ENCODE data around the gene ANKRD16.

ANKRD16 gene

DNA sequence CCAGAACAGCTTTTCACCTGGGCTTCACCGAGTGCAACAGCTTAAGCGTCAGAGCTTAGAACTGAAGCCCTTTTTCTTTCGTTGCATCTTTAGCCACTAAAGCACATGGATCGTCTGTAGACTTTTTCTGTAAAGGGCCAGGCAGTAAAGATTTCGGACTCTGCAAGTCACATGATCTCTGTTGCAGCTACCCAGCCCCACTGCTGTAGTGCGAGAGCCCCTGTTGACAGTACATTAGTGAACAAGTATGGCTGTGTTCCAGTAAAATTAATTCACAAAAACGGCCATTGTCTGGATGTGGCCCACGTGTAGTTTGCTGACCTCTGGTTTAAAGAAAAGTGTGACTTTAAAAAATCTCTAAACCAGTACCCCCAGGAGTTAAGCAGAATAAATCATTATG, 39.7 kb upstream of the ANKRD16 start:
- H3K27ac ChIP-seq: no peak overlapping the region
- TF ChIP-seq ZFX (IDR thresholded peaks at IDR 0.05; ENCODE audit: borderline replicate concordance) (no peak), CTCF (IDR thresholded peaks at IDR 0.05) (no peak)

GRCh38 chr10:5927306-5927705, 37.6 kb upstream of the ANKRD16 start:
- no peak overlapping the region for H3K27ac ChIP-seq
- TF ChIP-seq ZFX (IDR thresholded peaks at IDR 0.05; ENCODE audit: borderline replicate concordance): no peak

DNA sequence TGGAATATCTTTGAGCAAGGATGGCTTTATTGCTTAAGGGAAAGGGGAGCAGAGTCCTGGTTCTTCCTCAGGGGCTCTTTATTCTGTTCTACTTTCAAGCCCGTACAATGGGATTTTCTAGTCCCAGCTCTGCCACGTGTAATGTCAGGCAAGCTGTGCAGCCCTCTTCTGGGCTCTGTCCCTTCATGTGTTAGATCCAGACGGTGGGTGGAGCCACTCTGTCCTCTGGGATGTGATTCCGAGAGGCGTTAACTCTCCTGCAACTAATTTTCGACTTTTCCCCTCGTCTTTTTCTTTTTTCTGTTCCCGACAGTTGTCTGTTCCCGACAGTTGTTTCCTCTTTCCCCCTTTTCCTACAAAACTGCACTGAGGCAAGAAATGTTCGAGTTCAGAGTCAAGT, 35.2 kb upstream of the ANKRD16 start:
- H3K27ac ChIP-seq: no peak overlapping the region
- TF ChIP-seq CTCF (IDR thresholded peaks at IDR 0.05) (no peak), ZFX (IDR thresholded peaks at IDR 0.05; ENCODE audit: borderline replicate concordance) (no peak)

DNA sequence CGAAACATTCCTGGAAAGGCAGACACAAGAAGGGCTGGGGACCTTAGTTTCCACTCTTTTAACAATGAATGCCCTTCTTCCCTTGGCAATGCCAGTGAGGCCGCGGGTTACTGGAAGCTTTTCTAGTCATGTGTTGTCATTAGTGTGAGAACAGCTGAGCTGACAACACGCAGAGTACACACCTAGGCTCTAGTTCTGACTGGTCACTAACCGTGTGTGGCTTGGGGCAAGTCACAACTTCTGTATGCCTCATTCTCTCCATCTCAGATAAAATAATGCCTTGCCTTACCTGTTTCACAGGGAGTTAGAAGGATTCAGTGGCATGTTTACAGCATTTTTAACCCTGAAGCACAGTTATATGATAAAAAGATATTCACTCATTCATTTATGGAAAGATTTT, 32.1 kb upstream of the ANKRD16 start:
- H3K27ac ChIP-seq: no peak overlapping the region
- TF ChIP-seq ZFX (IDR thresholded peaks at IDR 0.05; ENCODE audit: borderline replicate concordance) (no peak), CTCF (IDR thresholded peaks at IDR 0.05) (no peak)

- no peak overlapping the region for H3K27ac ChIP-seq
- TF ChIP-seq CTCF (IDR thresholded peaks at IDR 0.05) (no peak), ZFX (IDR thresholded peaks at IDR 0.05; ENCODE audit: borderline replicate concordance) (no peak)
Observed at GRCh38 chr10:5919568-5919967, 29.9 kb upstream of the ANKRD16 start.

DNA sequence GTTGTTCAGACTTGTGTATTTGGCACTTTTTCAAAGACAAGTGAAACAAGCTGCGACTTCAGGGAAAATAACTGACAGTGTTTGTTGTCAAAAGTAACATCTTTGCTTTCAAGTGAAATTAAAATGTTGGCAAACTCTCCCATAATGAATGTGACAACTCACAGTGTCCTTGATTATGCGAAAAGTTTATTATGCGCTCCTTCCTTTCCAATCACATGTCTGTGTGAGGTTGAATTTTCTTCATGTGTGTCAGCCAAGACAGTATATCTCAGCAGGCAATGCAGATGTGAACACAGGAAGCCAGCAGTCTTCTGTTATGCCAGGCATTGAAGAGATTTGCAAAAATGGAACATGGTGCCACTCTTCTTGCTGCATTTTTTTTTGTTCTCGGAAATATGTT, 29.1 kb upstream of the ANKRD16 start:
- TF ChIP-seq CTCF (IDR thresholded peaks at IDR 0.05) (no peak), ZFX (IDR thresholded peaks at IDR 0.05; ENCODE audit: borderline replicate concordance) (no peak)
- H3K27ac ChIP-seq: no peak overlapping the region

DNA sequence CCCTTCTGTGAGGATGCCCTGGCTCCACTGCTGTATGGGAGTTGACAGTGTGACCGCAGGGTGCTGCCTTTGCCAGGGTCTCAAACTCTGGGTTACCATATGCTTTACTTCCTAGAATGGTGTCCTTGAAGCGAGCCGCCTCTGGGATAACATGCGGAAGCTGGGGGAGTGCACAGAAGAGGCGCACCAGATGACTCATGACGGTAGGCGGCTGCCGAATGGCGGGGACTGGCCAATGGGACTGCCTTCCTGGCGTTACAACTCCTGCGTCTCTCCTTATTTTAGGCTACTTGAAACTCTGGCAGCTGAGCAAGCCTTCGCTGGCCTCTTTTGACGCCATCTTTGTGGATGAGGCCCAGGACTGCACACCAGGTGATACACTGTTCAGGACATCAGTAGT, 27.6 kb upstream of the ANKRD16 start:
- no peak for TF ChIP-seq ZFX (IDR thresholded peaks at IDR 0.05; ENCODE audit: borderline replicate concordance)
- no peak for TF ChIP-seq CTCF (IDR thresholded peaks at IDR 0.05)
- no peak overlapping the region for H3K27ac ChIP-seq

DNA sequence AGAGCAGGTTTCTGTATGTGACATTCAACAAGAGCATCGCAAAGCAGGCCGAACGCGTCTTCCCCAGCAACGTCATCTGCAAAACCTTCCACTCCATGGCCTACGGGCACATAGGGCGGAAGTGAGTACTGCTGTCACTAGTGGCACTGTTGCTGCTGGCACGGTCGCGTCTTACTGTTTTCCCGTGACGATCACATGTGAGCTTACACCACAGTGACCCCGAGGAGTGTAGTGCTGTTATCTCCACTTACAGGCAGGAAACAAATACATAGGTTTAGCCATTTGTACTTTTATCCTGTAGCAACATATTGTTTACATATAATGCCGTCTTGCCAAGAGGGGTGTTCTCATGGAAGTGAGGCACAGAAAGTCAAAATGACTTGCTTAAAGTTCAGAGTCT, 25.8 kb upstream of the ANKRD16 start:
- no peak overlapping the region for H3K27ac ChIP-seq
- TF ChIP-seq CTCF (IDR thresholded peaks at IDR 0.05) (no peak), ZFX (IDR thresholded peaks at IDR 0.05; ENCODE audit: borderline replicate concordance) (no peak)
